DND-41 (cell line): ENCODE data around the gene TMEM263.

Source experiments
- ATAC-seq: fragments of 200-7000 bp; cut with Tn5 transposase; 3 replicates; pipeline ENCODE4 v1.9.1; 2021; ENCODE audit warnings: low read depth; ENCODE audit not compliant: insufficient read depth
- DNase-seq: peaks from one replicate; pipeline ENCODE4 v3.0.0-alpha.2; 2020
- H2AFZ ChIP-seq: 2 replicates; pipeline ENCODE4 v1.6.0; 2012; ENCODE audit warnings: low read depth, low read length
- H3K27ac ChIP-seq: 2 replicates; pipeline ENCODE4 v1.5.1; 2012; ENCODE audit warnings: low read length, inconsistent platforms
- H3K27me3 ChIP-seq: fragments of 200-600 bp; sonication (generic); 2 replicates; pipeline ENCODE4 v1.6.0; 2012; ENCODE audit warnings: low read length, mild to moderate bottlenecking, inconsistent platforms; ENCODE audit not compliant: insufficient read depth, poor library complexity
- H3K36me3 ChIP-seq: 2 replicates; pipeline ENCODE4 v1.5.1; 2012; ENCODE audit warnings: low read length, inconsistent platforms; ENCODE audit not compliant: insufficient read depth
- H3K4me1 ChIP-seq: 2 replicates; pipeline ENCODE4 v1.5.1; 2012; ENCODE audit warnings: mild to moderate bottlenecking, low read length; ENCODE audit not compliant: insufficient read depth
- H3K4me2 ChIP-seq: 2 replicates; pipeline ENCODE4 v1.6.0; 2012; ENCODE audit warnings: mild to moderate bottlenecking, moderate library complexity, low read length, inconsistent platforms; ENCODE audit not compliant: insufficient read depth
- H3K4me3 ChIP-seq, 2 experiments: fragments of 200-600 bp in 1 of 2; shearing (Covaris generic) in 1 of 2; 2 replicates each; pipeline ENCODE4 v1.5.1; 2012 to 2016; ENCODE audit warnings: inconsistent platforms in 2 of 2, low read length in 2 of 2, mild to moderate bottlenecking in 2 of 2, low read depth in 1 of 2, moderate library complexity in 1 of 2
- H3K79me2 ChIP-seq: 2 replicates; pipeline ENCODE4 v1.6.0; 2012; ENCODE audit warnings: low read length, inconsistent platforms; ENCODE audit not compliant: insufficient read depth
- H3K9ac ChIP-seq: 2 replicates; pipeline ENCODE4 v1.6.0; 2012; ENCODE audit warnings: low read depth, mild to moderate bottlenecking, inconsistent platforms, low read length, moderate library complexity
- H3K9me3 ChIP-seq: 2 replicates; pipeline ENCODE4 v1.5.1; 2012; ENCODE audit warnings: low read length, moderate library complexity, mild to moderate bottlenecking, inconsistent platforms; ENCODE audit not compliant: insufficient read depth, severe bottlenecking
- H4K20me1 ChIP-seq: 2 replicates; pipeline ENCODE4 v1.6.0; 2012; ENCODE audit warnings: low read length; ENCODE audit not compliant: insufficient read depth
- EZH2 ChIP-seq: IDR thresholded peaks from 3 replicates; pipeline ENCODE4 v1.6.1; 2012; ENCODE audit warnings: borderline replicate concordance, low read depth, mild to moderate bottlenecking, moderate library complexity, low read length, inconsistent platforms; ENCODE audit not compliant: severe bottlenecking
- TF ChIP-seq, protein P1 (sequence below): IDR thresholded peaks from 2 replicates; pipeline ENCODE4 v1.5.1; 2012; ENCODE audit warnings: borderline replicate concordance, low read length, moderate library complexity, mild to moderate bottlenecking; ENCODE audit not compliant: poor library complexity, severe bottlenecking; ENCODE audit errors: extremely low read depth

Gene TMEM263

DNA sequence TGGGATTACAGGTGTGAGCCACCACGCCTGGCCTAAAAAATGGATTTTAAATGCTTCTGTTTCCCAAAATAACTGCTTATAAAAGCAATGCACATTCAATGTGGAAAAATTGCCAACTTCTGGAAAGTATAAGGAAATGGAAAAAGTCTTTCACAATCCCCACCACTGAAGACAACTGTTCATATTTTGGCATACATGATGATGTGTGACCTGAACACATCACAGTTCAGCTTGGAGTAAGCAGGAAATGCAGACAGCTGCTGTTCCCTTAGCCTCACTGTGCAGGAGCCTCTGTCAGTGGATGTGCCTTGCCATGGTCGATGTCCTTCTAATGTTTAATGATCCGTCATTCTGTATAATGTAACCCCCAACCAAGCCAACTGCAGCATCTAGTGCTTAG, 26.1 kb downstream of the TMEM263 start:
- TF ChIP-seq EZH2, result no peak
- TF ChIP-seq, protein P1, sequence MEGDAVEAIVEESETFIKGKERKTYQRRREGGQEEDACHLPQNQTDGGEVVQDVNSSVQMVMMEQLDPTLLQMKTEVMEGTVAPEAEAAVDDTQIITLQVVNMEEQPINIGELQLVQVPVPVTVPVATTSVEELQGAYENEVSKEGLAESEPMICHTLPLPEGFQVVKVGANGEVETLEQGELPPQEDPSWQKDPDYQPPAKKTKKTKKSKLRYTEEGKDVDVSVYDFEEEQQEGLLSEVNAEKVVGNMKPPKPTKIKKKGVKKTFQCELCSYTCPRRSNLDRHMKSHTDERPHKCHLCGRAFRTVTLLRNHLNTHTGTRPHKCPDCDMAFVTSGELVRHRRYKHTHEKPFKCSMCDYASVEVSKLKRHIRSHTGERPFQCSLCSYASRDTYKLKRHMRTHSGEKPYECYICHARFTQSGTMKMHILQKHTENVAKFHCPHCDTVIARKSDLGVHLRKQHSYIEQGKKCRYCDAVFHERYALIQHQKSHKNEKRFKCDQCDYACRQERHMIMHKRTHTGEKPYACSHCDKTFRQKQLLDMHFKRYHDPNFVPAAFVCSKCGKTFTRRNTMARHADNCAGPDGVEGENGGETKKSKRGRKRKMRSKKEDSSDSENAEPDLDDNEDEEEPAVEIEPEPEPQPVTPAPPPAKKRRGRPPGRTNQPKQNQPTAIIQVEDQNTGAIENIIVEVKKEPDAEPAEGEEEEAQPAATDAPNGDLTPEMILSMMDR, result no peak
- H3K27me3 ChIP-seq, result no peaks in the 10 kb centered on the region
- peaks cover 13% of the 10 kb centered on the region for H3K36me3 ChIP-seq
- H4K20me1 ChIP-seq, result no peaks in the 10 kb centered on the region
- no peak overlapping the region for H3K4me2 ChIP-seq
- no peak for ATAC-seq
- peaks cover 12% of the 10 kb centered on the region for H3K4me1 ChIP-seq
- no peak for DNase-seq
- H3K79me2 ChIP-seq, result peaks cover 9% of the 10 kb centered on the region; the same call in 1 of the 2 replicates
- no peak overlapping the region for H3K9ac ChIP-seq
- no peak overlapping the region for H3K4me3 ChIP-seq
- no peak overlapping the region for H2AFZ ChIP-seq
- H3K9me3 ChIP-seq, result no peaks in the 10 kb centered on the region
- no peak overlapping the region for H3K27ac ChIP-seq

DNA sequence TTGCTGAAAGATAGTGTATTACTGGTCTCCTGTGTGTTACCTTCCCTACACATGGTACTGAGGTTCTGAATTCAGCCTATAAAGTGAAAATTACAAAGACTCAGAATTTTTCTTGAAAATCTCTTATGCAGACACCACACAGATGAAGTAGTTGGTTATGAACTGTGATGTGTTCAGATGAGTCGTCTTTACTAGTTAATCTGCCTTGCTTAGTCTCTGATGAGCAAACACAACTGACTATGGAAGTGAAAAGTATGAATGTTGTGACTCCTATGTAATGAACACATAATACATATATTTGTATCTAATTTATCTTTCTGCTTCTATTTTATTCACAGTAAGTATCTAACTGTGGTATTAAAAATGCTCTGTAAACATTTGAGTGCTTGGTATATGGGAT, 26.5 kb downstream of the TMEM263 start:
- Histone ChIP-seq H3K9ac (no peak overlapping the region), H3K36me3 (peaks cover 13% of the 10 kb centered on the region), H2AFZ (no peak overlapping the region), H3K27ac (no peak overlapping the region), H3K4me1 (peaks cover 13% of the 10 kb centered on the region), H3K4me2 (no peak overlapping the region), H3K4me3 (no peak overlapping the region), H4K20me1 (no peaks in the 10 kb centered on the region), H3K27me3 (no peaks in the 10 kb centered on the region), H3K79me2 (peaks cover 9% of the 10 kb centered on the region; the same call in 1 of the 2 replicates), H3K9me3 (no peaks in the 10 kb centered on the region)
- ATAC-seq, result no peak
- no peak for DNase-seq
- no peak for TF ChIP-seq EZH2
- TF ChIP-seq, protein P1, result no peak

DNA sequence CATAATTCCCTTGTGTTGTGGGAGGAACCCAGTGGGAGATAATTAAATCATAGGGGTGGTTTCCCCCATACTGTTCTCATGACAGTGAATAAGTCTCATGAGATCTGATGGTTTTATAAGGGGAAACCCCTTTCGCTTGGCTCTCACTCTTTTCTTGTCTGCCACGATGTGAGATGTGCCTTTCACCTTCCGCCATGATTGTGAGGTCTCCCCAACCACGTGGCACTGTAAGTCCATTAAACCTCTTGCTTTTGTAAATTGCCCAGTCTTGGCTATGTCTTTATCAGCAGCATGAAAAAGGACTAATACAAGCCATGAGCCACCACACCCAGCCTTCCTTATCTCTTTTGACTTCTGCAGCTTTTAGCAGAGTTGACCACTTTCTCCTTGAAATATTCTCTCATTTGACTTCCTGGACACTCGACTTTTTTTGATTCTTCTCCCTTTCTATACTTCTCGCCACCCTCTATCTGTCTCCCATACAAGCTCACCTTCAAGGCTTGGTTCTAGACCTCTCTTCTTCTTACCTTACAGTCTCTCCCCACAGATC, 29.0 kb downstream of the TMEM263 start:
- no peak overlapping the region for H3K27ac ChIP-seq
- H3K4me1 ChIP-seq, result peaks cover 18% of the 10 kb centered on the region
- ATAC-seq, result no peak
- H3K4me2 ChIP-seq, result no peak overlapping the region
- H3K9ac ChIP-seq, result no peak overlapping the region
- H3K27me3 ChIP-seq, result no peaks in the 10 kb centered on the region
- H3K36me3 ChIP-seq, result peaks cover 13% of the 10 kb centered on the region
- TF ChIP-seq, protein P1, result no peak
- TF ChIP-seq EZH2, result no peak
- H2AFZ ChIP-seq, result no peak overlapping the region
- H3K79me2 ChIP-seq, result peaks cover 9% of the 10 kb centered on the region; the same call in 1 of the 2 replicates
- DNase-seq, result no peak
- no peaks in the 10 kb centered on the region for H4K20me1 ChIP-seq
- no peaks in the 10 kb centered on the region for H3K9me3 ChIP-seq
- no peak overlapping the region for H3K4me3 ChIP-seq
